DND-41 (cell line): Measurements from ENCODE around the gene TEX2.
A peak's percentile ranks its signal among the peaks of the same experiment; 100 is the strongest.

Source experiments
- ATAC-seq: fragments of 200-7000 bp; cut with Tn5 transposase; 3 replicates; pipeline ENCODE4 v1.9.1; 2021; ENCODE audit warnings: low read depth; ENCODE audit not compliant: insufficient read depth
- DNase-seq: peaks from one replicate; pipeline ENCODE4 v3.0.0-alpha.2; 2020
- H2AFZ ChIP-seq: 2 replicates; pipeline ENCODE4 v1.6.0; 2012; ENCODE audit warnings: low read depth, low read length
- H3K27ac ChIP-seq: 2 replicates; pipeline ENCODE4 v1.5.1; 2012; ENCODE audit warnings: low read length, inconsistent platforms
- H3K27me3 ChIP-seq: fragments of 200-600 bp; sonication (generic); 2 replicates; pipeline ENCODE4 v1.6.0; 2012; ENCODE audit warnings: low read length, mild to moderate bottlenecking, inconsistent platforms; ENCODE audit not compliant: insufficient read depth, poor library complexity
- H3K36me3 ChIP-seq: 2 replicates; pipeline ENCODE4 v1.5.1; 2012; ENCODE audit warnings: low read length, inconsistent platforms; ENCODE audit not compliant: insufficient read depth
- H3K4me1 ChIP-seq: 2 replicates; pipeline ENCODE4 v1.5.1; 2012; ENCODE audit warnings: mild to moderate bottlenecking, low read length; ENCODE audit not compliant: insufficient read depth
- H3K4me2 ChIP-seq: 2 replicates; pipeline ENCODE4 v1.6.0; 2012; ENCODE audit warnings: mild to moderate bottlenecking, moderate library complexity, low read length, inconsistent platforms; ENCODE audit not compliant: insufficient read depth
- H3K4me3 ChIP-seq, 2 experiments: fragments of 200-600 bp in 1 of 2; shearing (Covaris generic) in 1 of 2; 2 replicates each; pipeline ENCODE4 v1.5.1; 2012 to 2016; ENCODE audit warnings: inconsistent platforms in 2 of 2, low read length in 2 of 2, mild to moderate bottlenecking in 2 of 2, low read depth in 1 of 2, moderate library complexity in 1 of 2
- H3K79me2 ChIP-seq: 2 replicates; pipeline ENCODE4 v1.6.0; 2012; ENCODE audit warnings: low read length, inconsistent platforms; ENCODE audit not compliant: insufficient read depth
- H3K9ac ChIP-seq: 2 replicates; pipeline ENCODE4 v1.6.0; 2012; ENCODE audit warnings: low read depth, mild to moderate bottlenecking, inconsistent platforms, low read length, moderate library complexity
- H3K9me3 ChIP-seq: 2 replicates; pipeline ENCODE4 v1.5.1; 2012; ENCODE audit warnings: low read length, moderate library complexity, mild to moderate bottlenecking, inconsistent platforms; ENCODE audit not compliant: insufficient read depth, severe bottlenecking
- H4K20me1 ChIP-seq: 2 replicates; pipeline ENCODE4 v1.6.0; 2012; ENCODE audit warnings: low read length; ENCODE audit not compliant: insufficient read depth
- EZH2 ChIP-seq: IDR thresholded peaks from 3 replicates; pipeline ENCODE4 v1.6.1; 2012; ENCODE audit warnings: borderline replicate concordance, low read depth, mild to moderate bottlenecking, moderate library complexity, low read length, inconsistent platforms; ENCODE audit not compliant: severe bottlenecking
- TF ChIP-seq, protein P1 (sequence below): IDR thresholded peaks from 2 replicates; pipeline ENCODE4 v1.5.1; 2012; ENCODE audit warnings: borderline replicate concordance, low read length, moderate library complexity, mild to moderate bottlenecking; ENCODE audit not compliant: poor library complexity, severe bottlenecking; ENCODE audit errors: extremely low read depth

The TEX2 gene

DNA sequence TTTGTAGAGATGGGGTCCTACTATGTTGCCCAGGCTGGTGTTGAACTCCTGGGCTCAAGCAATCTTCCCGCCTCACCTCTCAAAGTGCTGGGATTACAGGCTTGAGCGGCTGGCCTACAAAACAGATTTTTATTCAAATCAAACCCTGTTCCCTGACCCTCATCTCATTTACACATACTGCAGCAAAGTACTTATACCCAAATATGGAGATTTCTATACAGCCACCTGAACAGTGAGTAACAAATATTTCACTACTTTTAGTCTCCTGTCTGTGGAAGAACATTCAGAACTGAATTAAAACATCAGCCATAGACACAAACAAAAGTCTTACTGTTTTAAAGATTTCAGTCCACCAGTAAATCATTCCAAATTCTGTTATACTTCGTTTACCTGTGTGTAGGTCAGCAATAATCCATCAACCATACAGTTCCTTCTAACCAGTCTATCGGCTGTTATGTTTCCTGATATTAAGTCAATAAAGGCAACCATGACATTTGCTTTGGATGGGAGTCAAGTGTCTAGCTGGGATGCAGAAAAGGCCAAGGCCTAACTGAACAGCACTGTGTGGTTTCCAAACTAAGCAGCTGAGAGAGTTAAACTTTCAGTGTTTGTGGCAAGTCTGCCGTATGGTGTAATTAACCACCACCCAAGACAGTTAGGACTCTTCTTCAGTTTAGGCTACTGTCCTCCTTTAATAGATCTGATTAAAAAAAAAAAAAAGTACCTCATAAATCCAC, 155.4 kb downstream of the TEX2 start:
- H3K4me3 ChIP-seq: no peak overlapping the region
- H3K79me2 ChIP-seq: no peaks in the 10 kb centered on the region
- DNase-seq: no peak
- ATAC-seq: no peak
- no peaks in the 10 kb centered on the region for H3K36me3 ChIP-seq
- no peak overlapping the region for H3K4me2 ChIP-seq
- no peak overlapping the region for H3K9ac ChIP-seq
- no peaks in the 10 kb centered on the region for H4K20me1 ChIP-seq
- TF ChIP-seq, protein P1, sequence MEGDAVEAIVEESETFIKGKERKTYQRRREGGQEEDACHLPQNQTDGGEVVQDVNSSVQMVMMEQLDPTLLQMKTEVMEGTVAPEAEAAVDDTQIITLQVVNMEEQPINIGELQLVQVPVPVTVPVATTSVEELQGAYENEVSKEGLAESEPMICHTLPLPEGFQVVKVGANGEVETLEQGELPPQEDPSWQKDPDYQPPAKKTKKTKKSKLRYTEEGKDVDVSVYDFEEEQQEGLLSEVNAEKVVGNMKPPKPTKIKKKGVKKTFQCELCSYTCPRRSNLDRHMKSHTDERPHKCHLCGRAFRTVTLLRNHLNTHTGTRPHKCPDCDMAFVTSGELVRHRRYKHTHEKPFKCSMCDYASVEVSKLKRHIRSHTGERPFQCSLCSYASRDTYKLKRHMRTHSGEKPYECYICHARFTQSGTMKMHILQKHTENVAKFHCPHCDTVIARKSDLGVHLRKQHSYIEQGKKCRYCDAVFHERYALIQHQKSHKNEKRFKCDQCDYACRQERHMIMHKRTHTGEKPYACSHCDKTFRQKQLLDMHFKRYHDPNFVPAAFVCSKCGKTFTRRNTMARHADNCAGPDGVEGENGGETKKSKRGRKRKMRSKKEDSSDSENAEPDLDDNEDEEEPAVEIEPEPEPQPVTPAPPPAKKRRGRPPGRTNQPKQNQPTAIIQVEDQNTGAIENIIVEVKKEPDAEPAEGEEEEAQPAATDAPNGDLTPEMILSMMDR: no peak
- TF ChIP-seq EZH2: no peak
- H3K27ac ChIP-seq: no peak overlapping the region
- no peaks in the 10 kb centered on the region for H3K9me3 ChIP-seq
- H2AFZ ChIP-seq: no peak overlapping the region
- no peaks in the 10 kb centered on the region for H3K27me3 ChIP-seq
- H3K4me1 ChIP-seq: peaks cover 37% of the 10 kb centered on the region

DNA sequence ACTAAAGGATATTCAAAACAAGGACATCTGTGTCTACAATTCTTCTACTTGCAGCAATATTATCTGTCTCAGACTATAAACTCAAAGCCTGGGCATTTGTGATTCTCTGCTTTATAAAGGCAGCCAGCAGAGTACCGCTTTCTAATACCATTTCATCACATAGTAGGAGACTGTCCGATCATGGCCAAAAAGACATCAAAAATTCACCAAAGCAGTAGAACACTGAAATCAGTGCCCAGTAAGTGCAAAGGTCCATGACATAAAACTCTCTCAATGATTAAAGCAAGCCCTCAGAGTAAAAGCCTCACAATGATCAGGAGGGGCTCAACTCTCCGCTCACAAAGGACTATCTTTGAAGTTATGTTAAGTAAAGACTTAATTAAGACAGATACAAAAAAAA, 156.1 kb downstream of the TEX2 start:
- no peak for DNase-seq

DNA sequence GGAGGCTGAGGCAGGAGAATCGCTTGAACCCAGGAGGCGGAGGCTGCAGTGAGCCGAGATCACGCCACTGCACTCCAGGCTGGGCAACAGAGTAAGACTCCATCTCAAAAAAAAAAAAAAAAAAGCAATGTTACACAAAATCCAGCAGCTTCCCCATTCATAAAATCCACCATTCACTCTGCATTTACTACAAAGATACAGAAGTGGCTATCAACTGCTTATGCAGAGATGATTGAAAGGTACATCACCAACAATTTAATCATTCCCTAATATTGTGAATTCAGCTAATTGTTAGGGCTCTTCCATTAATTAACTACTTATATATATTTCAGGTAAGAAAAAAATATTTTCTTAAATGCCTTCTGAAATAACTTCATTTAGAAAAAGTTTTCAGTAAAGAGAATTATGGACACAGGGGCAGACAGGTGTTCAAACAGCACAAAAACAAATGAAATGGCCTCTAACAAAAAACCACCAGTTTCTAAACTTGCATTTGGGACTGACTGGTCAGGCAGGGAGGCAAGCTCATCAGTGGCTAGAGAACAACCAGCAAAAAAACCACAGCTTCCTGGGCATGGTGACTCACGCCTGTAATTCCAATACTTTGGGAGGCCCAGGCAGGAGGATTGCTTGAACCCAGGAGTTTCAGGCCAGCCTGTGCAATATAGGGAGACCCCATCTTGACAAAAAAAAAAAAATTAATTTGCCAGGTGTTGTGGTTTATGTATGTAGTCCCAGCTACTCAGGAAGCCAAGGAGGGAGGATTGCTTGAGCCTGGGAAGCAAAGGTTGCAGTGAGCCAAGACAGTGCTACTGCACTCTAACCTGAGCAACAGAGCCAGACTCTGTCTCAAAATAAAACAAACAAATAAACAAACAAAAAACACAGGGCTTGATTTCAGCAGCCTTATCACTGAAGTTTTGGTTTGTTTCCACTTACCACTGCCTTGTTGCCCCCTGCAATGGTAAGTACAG, 159.4 kb downstream of the TEX2 start:
- no peak overlapping the region for H2AFZ ChIP-seq
- H3K79me2 ChIP-seq: no peaks in the 10 kb centered on the region
- no peak overlapping the region for H3K4me3 ChIP-seq
- no peak overlapping the region for H3K4me2 ChIP-seq
- peak; percentile 77 for ATAC-seq
- no peaks in the 10 kb centered on the region for H3K27me3 ChIP-seq
- H4K20me1 ChIP-seq: no peaks in the 10 kb centered on the region
- H3K36me3 ChIP-seq: no peaks in the 10 kb centered on the region
- peak overlapping the region; percentile 46 for H3K27ac ChIP-seq
- peak overlapping the region; percentile 17; the same call in 1 of the 2 replicates for H3K9ac ChIP-seq
- TF ChIP-seq, protein P1: no peak
- no peak for TF ChIP-seq EZH2
- DNase-seq: peak; percentile 43
- H3K4me1 ChIP-seq: peaks cover 37% of the 10 kb centered on the region
- no peaks in the 10 kb centered on the region for H3K9me3 ChIP-seq

More for the DNA sequence above, 156.1 kb downstream of the TEX2 start:
- Histone ChIP-seq H3K27ac (peak overlapping the region; percentile 3; the same call in 1 of the 2 replicates), H3K9me3 (no peaks in the 10 kb centered on the region), H2AFZ (no peak overlapping the region), H3K4me2 (no peak overlapping the region), H3K4me1 (peaks cover 37% of the 10 kb centered on the region), H3K4me3 (no peak overlapping the region), H3K36me3 (no peaks in the 10 kb centered on the region), H3K9ac (no peak overlapping the region), H3K27me3 (no peaks in the 10 kb centered on the region), H3K79me2 (no peaks in the 10 kb centered on the region), H4K20me1 (no peaks in the 10 kb centered on the region)
- TF ChIP-seq EZH2: no peak
- TF ChIP-seq, protein P1: no peak
- no peak for ATAC-seq
